KMS-11 (cell line): ENCODE measurements around the gene CTTNBP2.

ENCODE experiments used
- H2AFZ ChIP-seq: fragments of 200-600 bp; sonication (generic); 2 replicates; pipeline ENCODE4 v1.6.1; 2016; ENCODE audit warnings: antibody characterized with exemption, mixed run types, low read depth
- H3K27ac ChIP-seq: fragments of 200-600 bp; sonication (generic); 2 replicates; pipeline ENCODE4 v1.6.1; 2016; ENCODE audit warnings: mild to moderate bottlenecking, mixed run types
- H3K27me3 ChIP-seq: fragments of 200-600 bp; sonication (generic); 2 replicates; pipeline ENCODE4 v1.6.1; 2017; ENCODE audit warnings: mild to moderate bottlenecking, low read depth, mixed run types, moderate library complexity; ENCODE audit not compliant: insufficient read depth
- H3K36me3 ChIP-seq: fragments of 200-600 bp; sonication (generic); 2 replicates; pipeline ENCODE4 v1.6.1; 2017; ENCODE audit warnings: mild to moderate bottlenecking, mixed run types; ENCODE audit not compliant: insufficient read depth
- H3K4me1 ChIP-seq: fragments of 200-600 bp; sonication (generic); 2 replicates; pipeline ENCODE4 v1.6.1; 2016; ENCODE audit warnings: mild to moderate bottlenecking, low read depth, mixed run types; ENCODE audit not compliant: poor library complexity, severe bottlenecking
- H3K4me2 ChIP-seq: fragments of 200-600 bp; sonication (generic); 2 replicates; pipeline ENCODE4 v1.7.0; 2016; ENCODE audit warnings: mild to moderate bottlenecking, mixed run types
- H3K4me3 ChIP-seq: fragments of 200-600 bp; sonication (generic); IDR thresholded peaks from 2 replicates; pipeline ENCODE4 v1.6.1; 2017; ENCODE audit warnings: low read depth, low read length, mixed read lengths; ENCODE audit not compliant: insufficient read depth
- H3K79me2 ChIP-seq: fragments of 200-600 bp; sonication (generic); 2 replicates; pipeline ENCODE4 v1.6.1; 2016; ENCODE audit warnings: low read depth, mixed run types; ENCODE audit not compliant: insufficient read depth
- H3K9ac ChIP-seq: fragments of 200-600 bp; sonication (generic); 2 replicates; pipeline ENCODE4 v1.6.1; 2016; ENCODE audit warnings: mild to moderate bottlenecking, mixed run types
- H4K20me1 ChIP-seq: fragments of 200-600 bp; sonication (generic); 2 replicates; pipeline ENCODE4 v1.6.1; 2016; ENCODE audit warnings: mild to moderate bottlenecking, mixed run types; ENCODE audit not compliant: insufficient read depth
- CTCF ChIP-seq: fragments of 200-600 bp; sonication (generic); conservative IDR thresholded peaks from 2 replicates; pipeline ENCODE4 v1.6.1; 2017; ENCODE audit warnings: low read depth, mild to moderate bottlenecking, antibody characterized with exemption, low read length, moderate library complexity, mixed read lengths

Gene CTTNBP2

GRCh38 chr7:117784315-117784714, 88.9 kb downstream of the CTTNBP2 start:
- no peak for TF ChIP-seq CTCF
- no peaks in the 10 kb centered on the region for H4K20me1 ChIP-seq
- peaks cover 24% of the 10 kb centered on the region for H3K4me1 ChIP-seq
- no peaks in the 10 kb centered on the region for H3K36me3 ChIP-seq
- H2AFZ ChIP-seq, result no peak overlapping the region
- H3K4me2 ChIP-seq, result no peak overlapping the region
- H3K4me3 ChIP-seq, result no peak overlapping the region
- no peaks in the 10 kb centered on the region for H3K27me3 ChIP-seq
- H3K9ac ChIP-seq, result no peak overlapping the region
- no peaks in the 10 kb centered on the region for H3K79me2 ChIP-seq
- H3K27ac ChIP-seq, result no peak overlapping the region

GRCh38 chr7:117782761-117783160, 90.5 kb downstream of the CTTNBP2 start:
- H3K27ac ChIP-seq, result no peak overlapping the region
- no peaks in the 10 kb centered on the region for H3K79me2 ChIP-seq
- H3K9ac ChIP-seq, result no peak overlapping the region
- H3K4me2 ChIP-seq, result no peak overlapping the region
- peaks cover 24% of the 10 kb centered on the region for H3K4me1 ChIP-seq
- no peak for TF ChIP-seq CTCF
- no peak overlapping the region for H3K4me3 ChIP-seq
- H4K20me1 ChIP-seq, result no peaks in the 10 kb centered on the region
- H3K36me3 ChIP-seq, result no peaks in the 10 kb centered on the region
- H3K27me3 ChIP-seq, result no peaks in the 10 kb centered on the region
- H2AFZ ChIP-seq, result no peak overlapping the region

- TF ChIP-seq CTCF, result no peak
- Histone ChIP-seq H3K9ac (no peak overlapping the region), H4K20me1 (no peaks in the 10 kb centered on the region), H3K27me3 (no peaks in the 10 kb centered on the region), H3K4me3 (no peak overlapping the region), H3K36me3 (no peaks in the 10 kb centered on the region), H3K4me1 (peaks cover 24% of the 10 kb centered on the region), H3K27ac (peak overlapping the region; percentile 69; the same call in 1 of the 2 replicates), H2AFZ (no peak overlapping the region), H3K79me2 (no peaks in the 10 kb centered on the region), H3K4me2 (no peak overlapping the region; the same call in 1 of the 2 replicates)
Observed at GRCh38 chr7:117781707-117782106, 91.5 kb downstream of the CTTNBP2 start.

DNA sequence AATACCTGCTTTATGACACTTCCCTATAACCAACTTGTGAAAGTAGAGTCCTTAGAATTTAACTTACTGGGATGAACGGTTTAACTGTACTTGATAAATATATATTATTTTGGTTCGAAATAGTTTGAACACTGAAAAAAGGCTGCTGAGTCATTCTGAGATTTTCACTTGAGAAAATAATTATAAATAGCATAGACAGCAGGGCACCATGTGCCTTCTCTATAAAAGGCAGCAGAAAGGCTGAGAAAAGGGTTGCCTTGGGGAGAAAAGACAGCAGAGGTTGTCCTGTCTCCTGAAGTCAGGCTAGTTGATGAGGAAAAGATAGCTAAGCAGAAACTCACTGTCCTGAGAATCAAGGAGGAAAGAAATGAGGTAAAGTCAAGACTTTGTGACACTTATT, 92.4 kb downstream of the CTTNBP2 start:
- Histone ChIP-seq H3K36me3 (no peaks in the 10 kb centered on the region), H4K20me1 (no peaks in the 10 kb centered on the region), H3K27ac (peak overlapping the region; percentile 69), H3K4me2 (peak overlapping the region; percentile 75), H3K4me1 (peaks cover 29% of the 10 kb centered on the region), H2AFZ (peak overlapping the region; percentile 33), H3K9ac (peak overlapping the region; percentile 45), H3K4me3 (no peak overlapping the region), H3K27me3 (no peaks in the 10 kb centered on the region), H3K79me2 (no peaks in the 10 kb centered on the region)
- TF ChIP-seq CTCF, result no peak
